ENCODE results near the gene SFXN1.

SFXN1 gene

DNA sequence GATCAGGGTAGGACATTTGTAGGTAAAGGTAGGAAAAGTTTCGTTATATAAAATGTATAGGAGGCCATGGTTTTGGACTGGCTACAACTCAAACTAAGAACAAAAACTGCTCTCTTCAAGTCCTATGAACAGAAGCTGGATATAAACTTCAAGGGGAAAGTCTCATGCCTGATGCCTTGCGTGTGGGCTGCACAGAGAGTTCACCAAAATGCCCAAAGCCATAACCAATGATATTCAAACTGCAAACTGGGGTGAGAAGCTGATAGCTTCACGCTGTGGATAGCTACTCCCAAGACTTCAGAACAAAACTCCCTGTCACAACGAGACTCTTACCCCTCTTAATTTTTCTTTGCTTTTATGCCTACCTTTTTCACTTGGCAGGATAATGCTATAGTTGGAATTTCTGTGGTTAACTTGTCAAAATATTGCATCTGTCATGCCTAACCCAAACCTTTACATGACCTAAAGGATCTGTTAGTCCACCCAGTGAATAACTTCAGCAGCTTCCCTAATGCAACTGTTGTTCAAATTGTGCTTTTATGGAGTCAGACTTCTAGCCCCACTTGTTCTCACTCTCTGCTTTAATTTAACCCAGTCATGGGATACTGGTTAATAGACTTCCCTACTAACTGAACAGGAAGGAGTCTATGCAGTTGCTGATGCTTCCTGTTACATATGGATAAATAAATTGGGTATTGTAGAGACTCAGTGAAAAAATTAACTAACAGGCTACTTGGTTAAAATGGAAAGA, 71.9 kb downstream of the SFXN1 start:
- no peak overlapping the region for H3K4me3 ChIP-seq (ENCODE audit: low read depth, low read length)
- TF ChIP-seq, protein P1, sequence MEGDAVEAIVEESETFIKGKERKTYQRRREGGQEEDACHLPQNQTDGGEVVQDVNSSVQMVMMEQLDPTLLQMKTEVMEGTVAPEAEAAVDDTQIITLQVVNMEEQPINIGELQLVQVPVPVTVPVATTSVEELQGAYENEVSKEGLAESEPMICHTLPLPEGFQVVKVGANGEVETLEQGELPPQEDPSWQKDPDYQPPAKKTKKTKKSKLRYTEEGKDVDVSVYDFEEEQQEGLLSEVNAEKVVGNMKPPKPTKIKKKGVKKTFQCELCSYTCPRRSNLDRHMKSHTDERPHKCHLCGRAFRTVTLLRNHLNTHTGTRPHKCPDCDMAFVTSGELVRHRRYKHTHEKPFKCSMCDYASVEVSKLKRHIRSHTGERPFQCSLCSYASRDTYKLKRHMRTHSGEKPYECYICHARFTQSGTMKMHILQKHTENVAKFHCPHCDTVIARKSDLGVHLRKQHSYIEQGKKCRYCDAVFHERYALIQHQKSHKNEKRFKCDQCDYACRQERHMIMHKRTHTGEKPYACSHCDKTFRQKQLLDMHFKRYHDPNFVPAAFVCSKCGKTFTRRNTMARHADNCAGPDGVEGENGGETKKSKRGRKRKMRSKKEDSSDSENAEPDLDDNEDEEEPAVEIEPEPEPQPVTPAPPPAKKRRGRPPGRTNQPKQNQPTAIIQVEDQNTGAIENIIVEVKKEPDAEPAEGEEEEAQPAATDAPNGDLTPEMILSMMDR (IDR thresholded peaks at IDR 0.05; ENCODE audit: low read depth, low read length, missing control alignments) = no peak
- no peak for DNase-seq (ENCODE audit: low read depth)

DNA sequence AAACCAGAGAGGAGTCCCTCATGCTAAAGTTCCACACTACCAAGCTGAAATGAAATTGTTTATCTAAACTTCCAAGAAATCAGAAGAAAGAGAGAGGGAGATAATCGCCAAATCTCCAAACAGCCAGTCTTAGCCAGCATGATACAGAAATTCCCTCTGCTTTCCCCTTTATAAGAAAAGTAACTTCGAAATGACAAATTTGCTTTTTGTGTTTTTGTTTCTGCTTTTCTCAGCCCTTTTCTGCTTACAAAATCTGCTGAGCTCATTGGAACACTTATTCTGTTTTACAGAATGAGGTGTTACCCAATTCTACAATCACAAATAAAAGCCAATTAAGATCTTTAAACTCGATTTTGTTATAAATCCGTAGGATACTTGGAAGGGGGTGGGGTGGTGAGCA, 72.9 kb downstream of the SFXN1 start:
- TF ChIP-seq, protein P1 (IDR thresholded peaks at IDR 0.05; ENCODE audit: low read depth, low read length, missing control alignments) = no peak
- DNase-seq (ENCODE audit: low read depth) = no peak
- no peak overlapping the region for H3K4me3 ChIP-seq (ENCODE audit: low read depth, low read length)

GRCh38 chr5:175554296-175554695, 75.9 kb downstream of the SFXN1 start:
- TF ChIP-seq, protein P1 (IDR thresholded peaks at IDR 0.05; ENCODE audit: low read depth, low read length, missing control alignments) = no peak
- DNase-seq (ENCODE audit: low read depth) = no peak

GRCh38 chr5:175555168-175555785, 76.9 kb downstream of the SFXN1 start:
- H3K4me3 ChIP-seq (ENCODE audit: low read depth, low read length) = no peak overlapping the region
- no peak for DNase-seq (ENCODE audit: low read depth)
- TF ChIP-seq, protein P1 (IDR thresholded peaks at IDR 0.05; ENCODE audit: low read depth, low read length, missing control alignments) = no peak

More at GRCh38 chr5:175554296-175554695, 75.9 kb downstream of the SFXN1 start:
- H3K4me3 ChIP-seq (ENCODE audit: low read depth, low read length) = no peak overlapping the region

DNA sequence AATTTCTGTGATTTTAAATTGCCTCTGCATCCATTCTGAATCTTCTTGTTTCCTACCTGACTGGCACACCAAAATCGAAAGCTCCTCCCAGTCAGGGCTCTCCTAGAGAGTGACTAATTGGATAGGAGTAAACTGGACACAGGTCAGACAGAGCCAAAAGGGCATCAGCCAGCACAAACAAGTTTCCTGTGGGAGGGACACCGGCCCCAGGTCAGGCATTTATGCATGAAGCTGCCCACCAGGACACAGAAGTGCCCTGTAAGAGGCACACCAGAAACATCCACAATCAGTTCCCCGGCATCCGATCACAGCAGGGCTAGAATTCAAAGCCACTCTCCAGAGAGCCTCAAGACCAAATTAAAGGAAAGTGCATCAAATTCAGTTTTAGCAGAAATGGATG, 78.4 kb downstream of the SFXN1 start:
- DNase-seq (ENCODE audit: low read depth) = no peak
- TF ChIP-seq, protein P1 (IDR thresholded peaks at IDR 0.05; ENCODE audit: low read depth, low read length, missing control alignments) = no peak
- H3K4me3 ChIP-seq (ENCODE audit: low read depth, low read length) = no peak overlapping the region

DNA sequence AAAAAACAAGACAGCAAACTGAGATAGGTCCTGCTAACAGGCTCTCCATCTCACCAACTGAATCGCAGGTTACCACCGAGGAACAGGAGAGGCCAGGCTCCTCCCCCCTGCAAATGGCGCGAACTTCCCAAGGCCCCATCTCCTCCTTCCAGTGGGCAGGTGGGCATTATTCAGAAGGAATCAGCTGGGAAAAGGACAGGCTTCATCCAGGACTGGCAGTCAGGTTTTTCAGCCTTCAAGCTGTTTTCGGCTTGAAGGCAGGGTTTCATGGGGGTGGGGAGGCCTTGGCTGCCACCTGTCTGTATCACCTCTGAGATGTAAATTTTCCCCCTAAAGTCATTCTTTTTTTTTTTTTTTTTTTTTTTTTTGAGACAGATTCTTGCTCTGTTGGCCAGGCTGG, 79.4 kb downstream of the SFXN1 start:
- TF ChIP-seq, protein P1 (IDR thresholded peaks at IDR 0.05; ENCODE audit: low read depth, low read length, missing control alignments) = no peak
- H3K4me3 ChIP-seq (ENCODE audit: low read depth, low read length) = no peak overlapping the region
- DNase-seq (ENCODE audit: low read depth) = no peak

Data from GM12864 (cell line).